Amniotic epithelial cell (primary cell): ENCODE results near the gene KRTAP22-1.

ENCODE experiments used
- DNase-seq: peaks from one replicate; pipeline ENCODE4 v3.0.0-alpha.2; 2010; ENCODE audit warnings: low read depth

The KRTAP22-1 gene

DNA sequence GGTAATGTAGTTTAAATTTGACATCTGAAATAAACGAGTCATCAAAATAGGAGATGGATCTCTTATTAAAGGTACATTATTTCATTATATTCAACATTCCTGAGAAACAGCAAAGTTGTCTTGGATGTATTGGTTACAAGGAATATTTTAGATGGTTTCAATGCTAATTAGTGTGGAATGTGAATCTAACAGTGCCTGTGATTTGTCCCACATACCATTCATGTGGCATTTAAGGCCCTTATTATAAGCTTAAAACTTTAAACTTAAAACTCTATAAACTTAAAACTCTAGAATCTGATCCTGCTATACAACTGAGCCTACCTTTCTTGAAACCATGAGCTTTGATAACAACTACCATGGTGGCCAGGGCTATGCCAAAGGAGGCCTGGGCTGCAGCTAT lies at the start of gene KRTAP22-1:
Gene KRTAP22-1, plus strand, starts transcription at position 301 of the 400 bp plus-strand sequence.
- DNase-seq: no peak

DNA sequence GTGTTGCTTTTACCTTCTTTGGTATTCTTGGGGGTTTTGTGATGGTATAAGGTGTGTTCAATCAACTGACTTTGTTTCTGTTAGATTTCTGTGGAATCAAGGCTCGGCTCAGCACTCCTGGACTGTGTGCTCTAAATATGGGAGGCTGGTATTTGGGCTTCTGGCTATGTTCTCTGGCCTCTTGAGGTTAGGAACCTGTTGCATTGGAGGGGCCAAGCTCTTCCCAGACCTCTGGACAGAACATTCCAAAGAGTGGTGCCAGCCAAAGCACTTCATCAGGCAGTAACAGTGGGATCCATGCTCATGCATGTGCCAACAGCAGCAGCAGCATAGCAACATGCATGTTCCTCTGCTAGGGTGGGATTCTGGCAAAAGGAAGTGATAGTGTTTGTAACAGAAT lies 48.1 kb upstream of the KRTAP22-1 start:
- no peak for DNase-seq

DNA sequence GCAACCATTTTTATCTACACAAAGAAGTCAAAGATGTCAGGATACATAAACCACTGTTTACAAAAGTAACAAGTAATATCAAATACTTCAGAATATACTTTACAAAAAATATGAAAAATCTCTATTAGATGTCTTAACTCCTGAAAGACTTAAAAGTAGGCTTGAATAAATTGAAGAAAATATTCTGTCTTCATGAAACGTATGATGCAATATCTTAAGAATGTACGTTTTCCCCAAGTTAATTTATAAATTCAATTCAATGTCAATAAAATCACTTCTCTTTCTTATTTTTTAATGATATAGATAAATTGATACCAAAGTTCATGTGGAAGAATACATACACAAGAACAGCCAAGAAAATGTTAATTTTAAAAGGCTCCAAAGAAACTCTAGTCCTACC lies 45.8 kb upstream of the KRTAP22-1 start:
- DNase-seq: no peak

GRCh38 chr21:30561264-30561895 lies 39.5 kb upstream of the KRTAP22-1 start, which contains the start of gene KRTAP19-7:
KRTAP19-7 (minus strand) TSS chr21:30561314; CDS start chr21:30561289, 25 bp downstream.
- DNase-seq: no peak

DNA sequence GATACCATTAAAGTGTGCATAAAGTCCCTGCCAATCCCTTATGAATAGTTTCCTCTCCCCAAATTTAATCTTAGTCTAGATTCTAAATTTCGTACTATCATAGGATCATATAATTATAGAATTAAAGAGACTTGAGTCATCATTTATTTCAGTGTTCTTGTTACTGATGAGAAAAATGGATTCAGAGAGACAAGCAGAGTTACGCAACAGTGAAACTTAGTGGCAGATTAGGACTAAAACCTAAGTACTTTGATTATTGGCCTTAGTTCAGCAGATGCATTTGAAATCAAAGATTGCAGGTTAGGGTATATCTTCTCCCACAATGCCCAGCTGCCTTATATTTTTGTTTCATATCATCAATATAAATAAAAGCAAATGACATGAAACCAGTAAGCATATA lies 38.9 kb upstream of the KRTAP22-1 start:
- DNase-seq: no peak

- no peak for DNase-seq
These were observed 37.8 kb upstream of the KRTAP22-1 start for GRCh38 chr21:30563072-30563471.

- no peak for DNase-seq
These were observed 37.3 kb upstream of the KRTAP22-1 start for GRCh38 chr21:30563630-30564029.

DNA sequence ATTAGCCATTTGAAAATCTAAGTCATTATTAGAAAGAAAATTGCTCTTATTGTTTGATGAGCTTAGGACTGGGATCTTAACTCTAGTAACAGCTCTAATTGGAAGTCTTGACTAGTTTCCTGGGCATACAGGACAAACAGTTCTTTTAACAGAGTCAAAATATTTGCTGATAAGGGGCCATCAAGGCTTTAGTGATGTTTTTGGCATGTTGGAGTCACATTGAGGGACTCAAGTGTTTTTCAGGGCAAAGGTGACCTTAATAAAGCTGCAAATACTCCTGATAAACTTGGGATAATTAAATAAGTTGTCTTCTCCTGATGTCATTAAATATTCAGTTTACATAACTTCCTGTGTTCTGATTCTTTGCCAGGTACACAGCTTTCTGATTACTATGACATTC lies 33.3 kb upstream of the KRTAP22-1 start:
- DNase-seq: no peak

DNA sequence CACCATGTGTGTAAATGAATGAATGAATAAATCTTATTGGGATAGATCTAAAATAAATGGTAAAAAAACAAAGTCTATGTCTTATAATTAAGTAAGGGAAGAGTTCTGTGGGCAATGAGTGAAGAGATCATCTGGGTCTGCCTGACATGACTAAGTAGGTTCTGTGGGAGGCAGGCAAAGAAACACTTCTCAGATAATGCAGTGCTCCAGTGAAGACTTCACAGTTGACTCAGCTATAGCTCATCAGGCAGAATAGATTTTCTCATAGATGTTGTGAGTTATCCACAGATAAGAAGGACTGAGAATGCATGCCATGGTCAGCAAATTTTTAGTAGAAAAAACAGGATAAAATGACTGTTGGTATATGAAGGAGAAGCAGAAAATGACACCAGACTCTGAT lies 23.1 kb upstream of the KRTAP22-1 start:
- DNase-seq: no peak

DNA sequence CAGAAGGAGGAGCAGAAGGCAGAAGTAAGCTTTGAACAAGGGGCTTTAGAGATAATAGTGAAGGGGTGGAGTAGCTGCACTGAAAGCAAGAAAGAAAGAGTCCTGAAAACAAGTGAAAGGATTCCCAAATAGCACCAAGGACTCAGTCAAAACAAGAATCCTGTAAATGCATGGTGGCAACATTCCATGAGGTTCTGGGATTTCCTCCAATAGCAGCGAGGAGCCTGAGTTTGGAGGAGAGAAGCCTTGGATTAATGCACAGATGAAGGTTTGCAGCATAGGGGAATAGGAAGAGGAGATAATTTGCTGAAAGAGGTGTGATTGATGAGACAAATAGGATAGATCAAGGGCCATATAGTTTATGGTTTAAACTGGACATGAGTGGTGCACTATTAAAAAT lies 21.5 kb upstream of the KRTAP22-1 start:
- no peak for DNase-seq

- DNase-seq: no peak
These were observed 20.8 kb upstream of the KRTAP22-1 start for GRCh38 chr21:30580132-30580531.

DNA sequence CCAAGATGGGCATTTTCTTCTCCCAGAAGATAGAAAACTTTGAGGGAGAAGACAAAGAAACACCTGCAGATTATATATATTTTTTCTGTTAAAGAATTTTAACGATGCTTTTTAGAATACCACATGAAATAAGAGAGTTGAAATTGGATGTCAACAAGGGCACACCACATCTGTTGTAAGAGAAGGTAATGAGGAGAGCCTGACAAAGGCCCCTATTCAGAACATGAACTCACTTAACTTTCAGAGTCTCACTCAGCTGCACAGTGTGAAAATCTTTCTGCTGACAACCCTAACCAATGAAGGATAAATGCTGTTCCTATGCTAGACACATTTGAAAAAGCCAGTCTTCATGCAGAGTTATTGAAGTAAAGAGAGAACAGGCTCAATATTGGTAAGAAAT lies 18.0 kb upstream of the KRTAP22-1 start:
- no peak for DNase-seq

DNA sequence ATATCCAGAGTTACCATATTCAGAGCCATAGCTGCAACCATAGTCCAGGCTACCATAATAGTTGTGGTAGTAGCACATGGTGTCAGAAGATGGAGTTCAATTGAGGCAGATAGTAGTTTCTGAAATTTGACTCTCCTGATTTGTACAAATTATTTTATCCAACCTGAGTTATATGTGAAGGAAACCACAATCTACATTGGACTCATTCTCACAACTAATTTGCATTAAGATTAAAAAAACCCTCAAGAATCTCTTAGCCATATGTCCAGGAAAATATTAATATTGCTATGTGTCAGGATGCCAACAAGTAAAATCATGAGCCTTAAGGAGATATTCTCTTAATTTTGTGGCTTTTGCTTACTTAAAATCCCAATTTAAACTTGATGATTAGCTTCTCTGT lies 10.6 kb upstream of the KRTAP22-1 start, which contains the start of gene KRTAP22-2:
Gene KRTAP22-2, minus strand, starts transcription at position 101 of the 400 bp plus-strand sequence.
- DNase-seq: no peak

DNA sequence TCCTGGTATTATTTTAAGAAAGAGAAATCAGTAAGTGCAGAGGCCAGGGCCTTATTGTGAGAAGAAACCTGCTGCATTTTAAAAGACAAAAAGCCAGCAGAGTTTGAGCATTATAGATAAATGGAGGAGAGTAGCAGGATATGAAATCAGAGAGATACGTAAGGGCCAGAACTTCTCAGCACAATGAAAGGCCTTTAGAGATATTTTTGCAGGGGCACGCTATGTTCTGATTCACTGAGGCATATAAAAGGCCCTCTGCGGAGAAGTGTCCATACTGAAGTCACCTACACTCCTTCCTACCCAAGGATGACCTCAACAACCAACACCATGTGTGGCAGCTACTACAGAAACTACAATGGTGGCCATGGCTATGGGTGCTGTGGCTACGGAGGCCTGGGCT lies 8.7 kb upstream of the KRTAP22-1 start, which contains the start of gene KRTAP6-3:
Gene KRTAP6-3, plus strand, starts transcription at position 301 of the 400 bp plus-strand sequence. Its CDS starts 6 bp downstream, at position 307.
- no peak for DNase-seq

GRCh38 chr21:30598802-30599201 lies 2.1 kb upstream of the KRTAP22-1 start, which contains the start of gene KRTAP6-2:
KRTAP6-2 (minus strand) TSS chr21:30598902; CDS start chr21:30598874, 28 bp downstream.
- no peak for DNase-seq

GRCh38 chr21:30605968-30606367 lies 5.1 kb downstream of the KRTAP22-1 start:
- no peak for DNase-seq

DNA sequence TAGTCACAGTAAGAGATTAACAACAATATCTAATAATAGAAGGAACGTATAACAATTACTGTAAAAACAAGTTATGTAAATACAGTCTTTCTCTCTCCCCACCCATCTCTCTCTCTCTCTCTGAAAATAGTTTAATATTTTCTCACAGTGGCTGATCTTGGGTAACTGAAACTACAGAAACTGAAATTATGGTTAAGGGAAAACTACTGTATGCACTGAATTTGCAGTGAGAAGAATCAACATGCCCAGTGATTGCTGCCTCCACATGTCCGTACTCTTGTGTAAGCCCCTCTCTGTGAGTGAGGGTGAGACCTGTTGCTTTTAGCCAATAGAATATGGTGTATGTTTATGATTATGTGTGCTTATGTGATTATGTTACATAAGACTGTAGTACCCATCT lies 11.2 kb downstream of the KRTAP22-1 start:
- no peak for DNase-seq

GRCh38 chr21:30613836-30614235 lies 12.9 kb downstream of the KRTAP22-1 start, which contains the start of gene KRTAP6-1:
KRTAP6-1 (minus strand) TSS chr21:30613930; CDS start chr21:30613904, 26 bp downstream.
- DNase-seq: no peak

DNA sequence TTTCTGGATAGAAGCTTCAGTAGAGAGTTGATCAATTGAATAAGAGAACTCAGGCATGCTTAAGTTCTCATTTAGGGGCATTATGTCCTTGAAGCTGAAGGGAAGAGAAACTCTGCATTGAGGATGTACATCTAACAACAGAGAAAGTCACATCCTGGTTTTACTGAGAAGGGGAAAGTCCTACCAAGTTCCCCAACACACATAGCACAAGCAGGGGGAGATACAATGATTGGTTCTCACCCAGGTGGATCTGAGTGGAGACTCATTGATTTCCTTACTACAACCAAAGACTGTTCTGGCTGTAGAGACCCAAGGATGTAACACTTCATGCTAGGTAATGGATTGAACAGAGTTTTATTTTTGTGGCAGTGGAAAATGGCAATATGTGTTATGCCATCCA lies 14.3 kb downstream of the KRTAP22-1 start:
- DNase-seq: no peak

DNA sequence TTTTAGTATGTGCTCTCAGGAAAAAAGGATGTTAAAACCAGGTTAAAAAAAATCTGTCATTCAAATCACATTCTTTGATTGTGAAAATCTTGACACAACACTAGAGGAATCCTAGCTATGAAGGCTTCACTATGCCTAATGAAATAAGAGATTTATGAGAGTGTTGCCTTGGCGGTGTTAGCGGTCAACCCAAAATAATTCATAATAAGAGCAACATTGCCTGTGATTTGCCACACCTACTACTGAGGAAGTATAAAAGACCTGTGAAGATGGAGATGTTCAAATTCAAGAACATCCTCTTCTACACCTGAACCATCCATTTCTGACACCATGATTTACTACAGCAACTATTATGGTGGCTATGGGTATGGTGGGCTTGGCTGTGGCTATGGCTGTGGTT lies 15.2 kb downstream of the KRTAP22-1 start, which contains the start of gene KRTAP20-1:
Gene KRTAP20-1, plus strand, starts transcription at position 301 of the 400 bp plus-strand sequence. Its CDS starts 30 bp downstream, at position 331.
- DNase-seq: no peak

DNA sequence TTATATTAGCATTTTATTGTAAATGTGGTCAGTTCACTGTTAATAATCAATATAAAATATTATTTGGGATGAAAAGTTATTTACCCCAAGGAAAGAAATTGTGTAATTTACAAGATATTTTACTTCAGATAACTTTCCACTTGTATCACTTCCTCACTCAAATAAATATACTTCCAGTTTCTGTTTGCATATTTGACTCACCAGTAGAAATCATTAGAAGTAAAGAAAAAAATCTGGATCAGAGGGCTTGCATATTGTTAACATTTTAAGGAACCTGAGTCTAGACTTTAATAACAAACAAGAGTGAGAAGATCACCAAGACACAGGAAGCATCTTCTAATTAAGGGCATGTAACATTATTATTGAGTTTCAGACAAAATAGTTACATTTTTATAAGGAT lies 19.2 kb downstream of the KRTAP22-1 start:
- no peak for DNase-seq

GRCh38 chr21:30620522-30620921 lies 19.6 kb downstream of the KRTAP22-1 start, which contains the start of gene KRTAP20-4:
KRTAP20-4 (plus strand) TSS chr21:30620627.
- DNase-seq: no peak

DNA sequence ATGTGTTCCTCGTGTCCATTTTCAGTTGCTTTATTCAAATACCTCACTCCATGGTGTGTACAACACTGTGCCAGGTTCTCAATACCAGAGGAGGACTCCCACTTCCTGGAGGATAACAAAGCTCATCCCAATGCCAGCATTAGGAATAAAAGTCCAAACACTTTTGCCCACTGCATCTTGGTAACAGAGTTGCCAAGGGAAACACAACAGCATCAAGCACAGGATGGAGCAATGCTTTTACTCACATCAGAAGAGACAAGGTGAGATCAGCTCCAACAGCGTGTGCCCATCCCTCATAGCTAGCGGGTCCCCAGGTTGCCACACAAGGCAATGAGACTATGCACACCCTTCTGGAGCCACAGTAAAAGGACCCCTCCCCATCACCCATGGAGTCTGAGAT lies 22.5 kb downstream of the KRTAP22-1 start:
- DNase-seq: no peak
